Esophagus muscularis mucosa (tissue), 4 donors: ENCODE results near the gene B3GNT8.

ENCODE experiments used
- EP300 ChIP-seq: sonication (generic); formaldehyde crosslinking; IDR thresholded peaks from one replicate; pipeline ENCODE4 v1.6.1; 2017; ENCODE audit warnings: antibody characterized with exemption
- POLR2AphosphoS5 ChIP-seq, 2 donors: sonication (generic); formaldehyde crosslinking; IDR thresholded peaks; one replicate each; pipeline ENCODE4 v1.6.1; 2017; ENCODE audit warnings: antibody characterized with exemption in 2 of 2
- TF ChIP-seq, protein P1 (sequence below), 3 experiments: fragments of 200-600 bp in 2 of 3; fragments of 450-650 bp in 1 of 3; sonication (generic) in 2 of 3; IDR thresholded peaks; one replicate each; pipeline ENCODE4 v1.5.1; 2017 to 2019; ENCODE audit warnings: antibody characterized with exemption in 3 of 3, mild to moderate bottlenecking in 2 of 3, moderate library complexity in 1 of 3

DNA sequence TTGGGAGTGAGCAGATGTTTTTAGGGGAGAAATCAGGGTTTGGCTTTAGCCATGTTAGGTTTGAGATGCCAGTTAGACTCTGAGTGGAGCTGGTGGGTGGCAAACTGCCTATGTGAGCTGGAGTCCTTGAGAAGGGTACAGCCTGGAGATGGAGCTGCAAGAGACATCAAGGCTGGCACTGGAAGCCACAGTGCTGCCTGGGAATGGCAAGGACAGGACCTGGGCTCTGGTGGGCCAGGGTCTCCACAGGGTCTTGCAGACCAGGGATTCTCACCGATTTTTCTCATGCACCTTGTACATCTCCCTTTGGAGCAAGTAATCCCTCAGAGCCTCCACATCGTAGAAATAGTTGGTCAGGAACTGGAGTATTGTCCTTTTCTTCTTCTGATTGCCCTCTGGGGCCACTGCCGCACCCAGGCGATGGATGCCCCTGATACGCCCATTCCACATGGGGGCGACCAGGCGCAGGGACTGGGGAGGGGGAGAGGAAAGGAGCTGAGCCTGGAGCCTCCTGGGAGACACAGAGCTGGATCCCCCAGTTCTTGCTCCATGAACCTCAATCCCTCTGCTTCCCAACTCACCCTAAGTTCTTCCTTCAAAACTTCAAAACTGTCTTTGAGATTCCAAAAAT, 10.9 kb upstream of the B3GNT8 start:
- TF ChIP-seq EP300, result no peak
- no peak for TF ChIP-seq POLR2AphosphoS5 (IDR thresholded peaks at IDR 0.05)
- TF ChIP-seq, protein P1, sequence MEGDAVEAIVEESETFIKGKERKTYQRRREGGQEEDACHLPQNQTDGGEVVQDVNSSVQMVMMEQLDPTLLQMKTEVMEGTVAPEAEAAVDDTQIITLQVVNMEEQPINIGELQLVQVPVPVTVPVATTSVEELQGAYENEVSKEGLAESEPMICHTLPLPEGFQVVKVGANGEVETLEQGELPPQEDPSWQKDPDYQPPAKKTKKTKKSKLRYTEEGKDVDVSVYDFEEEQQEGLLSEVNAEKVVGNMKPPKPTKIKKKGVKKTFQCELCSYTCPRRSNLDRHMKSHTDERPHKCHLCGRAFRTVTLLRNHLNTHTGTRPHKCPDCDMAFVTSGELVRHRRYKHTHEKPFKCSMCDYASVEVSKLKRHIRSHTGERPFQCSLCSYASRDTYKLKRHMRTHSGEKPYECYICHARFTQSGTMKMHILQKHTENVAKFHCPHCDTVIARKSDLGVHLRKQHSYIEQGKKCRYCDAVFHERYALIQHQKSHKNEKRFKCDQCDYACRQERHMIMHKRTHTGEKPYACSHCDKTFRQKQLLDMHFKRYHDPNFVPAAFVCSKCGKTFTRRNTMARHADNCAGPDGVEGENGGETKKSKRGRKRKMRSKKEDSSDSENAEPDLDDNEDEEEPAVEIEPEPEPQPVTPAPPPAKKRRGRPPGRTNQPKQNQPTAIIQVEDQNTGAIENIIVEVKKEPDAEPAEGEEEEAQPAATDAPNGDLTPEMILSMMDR (IDR thresholded peaks at IDR 0.05), result no peak
